ENCODE measurements around the gene LTC4S.

LTC4S gene

DNA sequence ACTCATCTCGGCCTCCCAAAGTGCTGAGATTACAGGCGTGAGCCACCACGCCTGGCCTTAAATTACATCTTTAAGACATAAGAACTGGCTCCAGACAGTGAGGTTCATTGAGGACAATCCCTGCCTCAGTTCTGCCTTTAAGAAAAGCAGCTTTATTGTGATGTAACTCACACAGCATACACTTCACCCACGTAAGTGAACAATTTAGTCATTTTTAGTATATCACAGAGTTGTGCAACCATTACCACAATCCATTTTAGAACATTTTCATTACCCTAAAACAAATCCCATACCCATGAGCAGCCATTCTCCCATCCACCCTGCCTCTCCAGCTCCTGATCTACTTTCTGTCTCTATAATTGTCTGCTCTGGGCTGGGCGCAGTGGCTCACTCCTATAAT, 24.0 kb upstream of the LTC4S start:
- no peak overlapping the region for H3K4me3 ChIP-seq (ENCODE audit: low read depth, low read length)
- TF ChIP-seq, protein P1, sequence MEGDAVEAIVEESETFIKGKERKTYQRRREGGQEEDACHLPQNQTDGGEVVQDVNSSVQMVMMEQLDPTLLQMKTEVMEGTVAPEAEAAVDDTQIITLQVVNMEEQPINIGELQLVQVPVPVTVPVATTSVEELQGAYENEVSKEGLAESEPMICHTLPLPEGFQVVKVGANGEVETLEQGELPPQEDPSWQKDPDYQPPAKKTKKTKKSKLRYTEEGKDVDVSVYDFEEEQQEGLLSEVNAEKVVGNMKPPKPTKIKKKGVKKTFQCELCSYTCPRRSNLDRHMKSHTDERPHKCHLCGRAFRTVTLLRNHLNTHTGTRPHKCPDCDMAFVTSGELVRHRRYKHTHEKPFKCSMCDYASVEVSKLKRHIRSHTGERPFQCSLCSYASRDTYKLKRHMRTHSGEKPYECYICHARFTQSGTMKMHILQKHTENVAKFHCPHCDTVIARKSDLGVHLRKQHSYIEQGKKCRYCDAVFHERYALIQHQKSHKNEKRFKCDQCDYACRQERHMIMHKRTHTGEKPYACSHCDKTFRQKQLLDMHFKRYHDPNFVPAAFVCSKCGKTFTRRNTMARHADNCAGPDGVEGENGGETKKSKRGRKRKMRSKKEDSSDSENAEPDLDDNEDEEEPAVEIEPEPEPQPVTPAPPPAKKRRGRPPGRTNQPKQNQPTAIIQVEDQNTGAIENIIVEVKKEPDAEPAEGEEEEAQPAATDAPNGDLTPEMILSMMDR (IDR thresholded peaks at IDR 0.05; ENCODE audit: borderline replicate concordance, insufficient read depth, low read depth, low read length) = no peak

DNA sequence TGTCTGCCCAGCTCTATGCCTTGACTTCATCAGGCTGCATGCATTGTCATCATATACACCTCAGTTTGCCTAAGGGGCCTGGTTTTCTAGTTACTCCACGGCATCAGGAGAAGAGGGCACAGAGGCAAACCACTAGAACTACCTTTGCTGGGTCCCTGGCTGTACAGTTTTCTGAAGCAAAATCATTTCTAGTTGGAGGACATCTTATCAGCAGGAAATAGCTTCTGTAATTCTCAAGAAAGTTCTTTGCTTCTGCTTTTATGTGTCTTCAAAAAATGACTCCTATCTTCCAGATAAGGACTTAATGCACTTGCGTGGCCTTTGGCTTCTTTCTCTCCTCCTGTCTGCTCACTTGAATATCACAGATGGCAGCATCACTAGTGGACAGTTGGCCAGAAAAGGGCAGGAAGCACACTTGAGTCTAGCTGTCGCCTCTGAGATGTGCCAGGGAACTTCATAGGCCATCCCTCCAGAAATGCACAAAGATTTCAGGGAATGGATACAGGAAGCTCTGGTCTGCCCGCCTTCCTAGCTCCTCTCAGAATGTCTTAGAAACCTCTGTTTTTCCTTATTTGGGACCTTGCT, 22.4 kb upstream of the LTC4S start:
- TF ChIP-seq, protein P1 (IDR thresholded peaks at IDR 0.05; ENCODE audit: borderline replicate concordance, insufficient read depth, low read depth, low read length) = no peak
- H3K4me3 ChIP-seq (ENCODE audit: low read depth, low read length) = no peak overlapping the region

DNA sequence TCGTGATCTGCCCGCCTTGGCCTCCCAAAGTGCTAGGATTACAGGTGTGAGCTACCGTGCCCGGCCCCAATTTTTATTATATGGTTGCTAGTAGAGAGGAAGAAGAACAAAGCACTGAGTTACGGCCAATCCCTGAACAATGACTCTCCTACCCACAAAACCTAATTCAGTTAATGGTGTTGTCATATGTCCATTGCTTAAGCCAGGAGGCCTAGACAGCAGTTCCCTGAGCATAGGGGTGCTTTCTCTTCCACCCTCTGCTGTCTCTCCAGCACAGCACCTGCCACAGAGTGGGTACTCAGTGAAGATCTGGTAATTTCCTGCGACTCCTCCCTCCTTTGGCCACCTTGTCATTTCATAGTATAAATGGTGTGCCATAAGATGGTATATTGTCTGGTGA, 21.4 kb upstream of the LTC4S start:
- TF ChIP-seq, protein P1 (IDR thresholded peaks at IDR 0.05; ENCODE audit: borderline replicate concordance, insufficient read depth, low read depth, low read length) = no peak

DNA sequence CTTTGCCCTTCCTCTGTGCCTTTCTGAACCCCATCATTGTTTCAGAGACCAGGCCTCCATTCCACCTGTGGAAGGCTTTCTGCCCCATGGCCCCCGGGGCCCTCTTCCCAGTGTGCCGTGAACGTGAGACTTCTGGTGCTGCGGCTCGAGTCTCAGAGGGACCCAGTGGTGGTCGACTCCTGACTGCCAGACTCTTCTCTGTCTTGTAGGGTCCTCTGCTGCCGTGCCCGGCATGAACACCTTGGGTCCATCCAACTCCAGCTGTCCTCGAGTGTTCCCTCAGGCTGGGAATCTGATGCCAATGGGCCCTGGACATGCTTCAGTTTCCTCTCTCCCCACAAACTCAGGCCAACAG, 20.1 kb upstream of the LTC4S start:
- no peak overlapping the region for H3K4me3 ChIP-seq (ENCODE audit: low read depth, low read length)
- TF ChIP-seq, protein P1 (IDR thresholded peaks at IDR 0.05; ENCODE audit: borderline replicate concordance, insufficient read depth, low read depth, low read length) = no peak

More for the DNA sequence above, 21.4 kb upstream of the LTC4S start:
- no peak overlapping the region for H3K4me3 ChIP-seq (ENCODE audit: low read depth, low read length)

DNA sequence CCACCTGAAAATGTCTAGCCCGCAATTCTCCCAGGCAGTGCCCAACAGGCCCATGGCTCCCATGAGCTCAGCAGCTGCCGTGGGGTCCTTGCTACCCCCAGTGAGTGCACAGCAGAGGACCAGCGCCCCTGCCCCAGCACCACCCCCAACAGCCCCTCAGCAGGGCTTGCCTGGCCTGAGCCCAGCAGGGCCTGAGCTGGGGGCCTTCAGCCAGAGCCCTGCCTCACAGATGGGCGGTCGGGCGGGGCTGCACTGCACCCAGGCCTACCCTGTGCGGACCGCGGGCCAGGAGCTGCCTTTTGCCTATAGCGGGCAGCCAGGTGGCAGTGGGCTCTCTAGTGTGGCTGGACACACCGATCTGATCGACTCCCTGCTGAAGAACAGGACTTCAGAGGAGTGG, 19.3 kb upstream of the LTC4S start:
- TF ChIP-seq, protein P1 (IDR thresholded peaks at IDR 0.05; ENCODE audit: borderline replicate concordance, insufficient read depth, low read depth, low read length) = no peak
- H3K4me3 ChIP-seq (ENCODE audit: low read depth, low read length) = no peak overlapping the region

DNA sequence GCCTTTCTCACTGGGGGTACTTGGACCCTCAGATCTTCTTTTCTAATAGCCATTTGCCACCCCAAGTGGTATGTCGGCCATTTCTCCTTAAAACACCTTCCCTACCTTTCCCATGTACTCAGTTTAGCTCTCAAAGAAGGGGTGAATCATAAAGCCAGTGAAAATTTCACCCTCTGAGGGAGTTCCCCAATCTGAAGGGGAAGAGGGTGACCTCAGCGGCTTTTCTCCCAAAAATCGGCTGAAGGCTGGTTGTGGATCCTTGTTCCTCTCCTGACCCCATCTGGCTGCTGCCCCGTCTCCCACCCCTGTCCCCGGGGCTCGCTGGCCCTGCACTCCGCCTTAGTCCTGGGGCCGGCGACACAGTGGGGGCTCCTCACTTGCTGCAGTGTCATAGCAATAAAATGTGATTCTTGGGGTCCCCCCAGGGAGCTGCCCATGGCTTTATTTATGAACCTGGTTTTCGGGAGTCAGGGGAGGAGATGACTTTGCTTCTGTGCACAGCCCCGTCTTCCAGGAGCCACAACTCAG, 17.3 kb upstream of the LTC4S start:
- H3K4me3 ChIP-seq (ENCODE audit: low read depth, low read length) = no peak overlapping the region
- TF ChIP-seq, protein P1 (IDR thresholded peaks at IDR 0.05; ENCODE audit: borderline replicate concordance, insufficient read depth, low read depth, low read length) = no peak

DNA sequence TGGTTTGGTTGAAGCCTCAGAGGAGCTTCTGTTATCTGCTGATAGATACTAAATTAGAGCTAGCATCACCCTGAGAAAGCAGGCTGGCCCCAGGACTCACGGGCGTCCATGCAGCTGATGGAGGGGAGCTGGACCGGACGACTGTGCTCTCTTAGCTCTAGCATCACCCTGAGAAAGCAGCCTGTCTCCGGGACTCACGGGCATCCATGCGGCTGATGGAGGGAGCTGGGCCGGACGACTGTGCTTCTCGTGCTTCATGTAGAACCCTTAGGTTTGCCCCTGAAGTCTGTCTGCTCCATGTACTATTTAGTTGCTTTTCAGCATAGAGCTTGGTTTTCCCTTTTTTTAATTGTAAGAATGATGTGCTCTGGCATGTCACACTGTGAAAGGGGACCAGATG, 16.3 kb upstream of the LTC4S start:
- no peak overlapping the region for H3K4me3 ChIP-seq (ENCODE audit: low read depth, low read length)
- TF ChIP-seq, protein P1 (IDR thresholded peaks at IDR 0.05; ENCODE audit: borderline replicate concordance, insufficient read depth, low read depth, low read length) = no peak

Measured in GM12875 (cell line).